ENCODE measurements around the gene AP2B1.

AP2B1 gene

GRCh38 chr17:35773679-35774425 lies 186.7 kb downstream of the AP2B1 start:
- no peak for DNase-seq (ENCODE audit: low read depth in 2 of 2)

- no peak for DNase-seq (ENCODE audit: low read depth in 2 of 2)
These were observed 187.4 kb downstream of the AP2B1 start for GRCh38 chr17:35774499-35774898.

DNA sequence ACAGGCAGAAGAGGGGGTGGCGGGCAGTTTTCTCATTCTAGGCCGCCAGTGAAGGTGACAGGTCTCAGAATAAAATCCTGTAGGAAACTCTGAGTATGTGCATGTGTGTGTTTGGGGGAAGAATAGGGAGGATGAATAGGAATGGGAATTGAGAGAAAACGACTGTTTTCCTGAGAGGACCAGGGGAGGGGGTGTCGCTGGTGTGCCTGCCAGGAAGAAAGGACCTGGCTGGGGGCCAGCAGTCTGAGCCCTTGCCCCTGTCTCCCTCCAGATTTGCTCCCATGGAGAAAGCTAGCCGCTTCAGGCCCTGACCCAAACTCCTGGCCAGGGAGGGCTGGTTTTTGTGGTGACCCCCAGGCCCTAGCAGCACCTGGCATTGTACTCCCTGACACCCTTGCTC lies 187.9 kb downstream of the AP2B1 start:
- DNase-seq (ENCODE audit: low read depth in 2 of 2) = no peak

GRCh38 chr17:35775583-35775982 lies 188.5 kb downstream of the AP2B1 start:
- DNase-seq (ENCODE audit: low read depth in 2 of 2) = no peak
